Loucy (cell line): Measurements from ENCODE around the gene CYP2E1.

Source experiments
- H2AFZ ChIP-seq: fragments of 200-600 bp; sonication (generic); 2 replicates; pipeline ENCODE4 v1.6.0; 2016; ENCODE audit warnings: antibody characterized with exemption, mild to moderate bottlenecking, low read length, moderate library complexity
- H3F3A ChIP-seq: fragments of 200-600 bp; 2 replicates; pipeline ENCODE4 v1.6.0; 2016; ENCODE audit warnings: antibody characterized with exemption, low read depth, mild to moderate bottlenecking
- H3K27me3 ChIP-seq: fragments of 200-600 bp; sonication (generic); 2 replicates; pipeline ENCODE4 v1.6.1; 2014; ENCODE audit warnings: low read length, mild to moderate bottlenecking; ENCODE audit not compliant: insufficient read depth, poor library complexity, severe bottlenecking
- H3K36me3 ChIP-seq: fragments of 200-600 bp; sonication (generic); 2 replicates; pipeline ENCODE4 v1.6.1; 2016; ENCODE audit warnings: low read length; ENCODE audit not compliant: insufficient read depth
- H3K4me1 ChIP-seq: fragments of 200-600 bp; sonication (generic); 2 replicates; pipeline ENCODE4 v1.5.1; 2014; ENCODE audit warnings: low read length, mild to moderate bottlenecking; ENCODE audit not compliant: insufficient read depth, poor library complexity, severe bottlenecking
- H3K4me2 ChIP-seq: fragments of 200-600 bp; sonication (generic); 2 replicates; pipeline ENCODE4 v1.6.0; 2014; ENCODE audit warnings: antibody characterized with exemption, low read length, low read depth, mild to moderate bottlenecking; ENCODE audit not compliant: poor library complexity, severe bottlenecking
- H3K4me3 ChIP-seq: fragments of 200-600 bp; sonication (generic); 2 replicates; pipeline ENCODE4 v1.5.1; 2014; ENCODE audit warnings: low read length, mild to moderate bottlenecking, mixed read lengths; ENCODE audit not compliant: poor library complexity, severe bottlenecking
- H3K79me2 ChIP-seq: fragments of 200-600 bp; sonication (generic); 2 replicates; pipeline ENCODE4 v1.6.1; 2014; ENCODE audit warnings: low read length; ENCODE audit not compliant: insufficient read depth
- H3K9ac ChIP-seq: fragments of 200-600 bp; sonication (generic); 2 replicates; pipeline ENCODE4 v1.6.0; 2014; ENCODE audit warnings: mild to moderate bottlenecking, low read depth, low read length, moderate library complexity; ENCODE audit not compliant: poor library complexity, severe bottlenecking
- H3K9me2 ChIP-seq: fragments of 200-600 bp; sonication (generic); replicated peaks from 2 replicates; pipeline ENCODE4 v1.6.1; 2016; ENCODE audit warnings: low read depth, low read length, mixed read lengths
- H3K9me3 ChIP-seq: fragments of 200-600 bp; sonication (generic); 2 replicates; pipeline ENCODE4 v1.6.1; 2014; ENCODE audit warnings: mild to moderate bottlenecking, antibody characterized with exemption, low read length, low read depth; ENCODE audit not compliant: insufficient read depth
- H4K20me1 ChIP-seq: fragments of 200-600 bp; sonication (generic); 2 replicates; pipeline ENCODE4 v1.6.0; 2014; ENCODE audit warnings: antibody characterized with exemption, low read length, mild to moderate bottlenecking; ENCODE audit not compliant: insufficient read depth, poor library complexity, severe bottlenecking
- CTCF ChIP-seq: fragments of 200-600 bp; sonication (generic); conservative IDR thresholded peaks from 2 replicates; pipeline ENCODE4 v1.5.1; 2014; ENCODE audit warnings: mild to moderate bottlenecking, antibody characterized with exemption, low read length
- EZH2phosphoT487 ChIP-seq: fragments of 200-600 bp; IDR thresholded peaks from 2 replicates; pipeline ENCODE4 v1.6.1; 2018; ENCODE audit warnings: antibody characterized with exemption, mild to moderate bottlenecking, moderate library complexity, borderline replicate concordance

Gene CYP2E1

DNA sequence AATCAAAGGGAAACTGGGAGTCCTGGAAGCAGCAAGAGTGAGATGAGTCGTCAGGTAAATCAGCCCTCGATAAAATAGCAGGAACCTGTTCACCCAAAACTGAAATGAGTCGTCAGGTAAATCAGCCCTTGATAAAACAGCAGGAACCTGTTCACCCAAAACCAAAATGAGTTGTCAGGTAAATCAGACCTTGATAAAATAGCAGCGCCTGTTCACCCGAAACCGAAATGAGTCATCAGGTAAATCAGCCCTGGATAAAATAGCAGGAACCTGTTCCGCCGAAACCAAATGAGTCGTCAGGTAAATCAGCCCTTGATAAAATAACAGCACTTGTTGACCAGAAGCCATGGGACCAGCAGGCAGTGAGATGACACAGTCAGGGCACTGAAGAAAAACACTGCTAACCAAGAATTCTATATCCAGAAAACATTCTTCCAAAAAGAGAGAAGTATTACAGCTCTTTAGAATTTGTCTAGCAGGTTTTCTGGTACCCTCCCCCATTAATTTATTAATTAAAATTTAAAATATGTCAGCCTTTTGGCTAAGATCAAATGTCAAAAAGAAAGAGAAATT is 3.4 kb upstream of the CYP2E1 start:
- Histone ChIP-seq H3K36me3 (no peaks in the 10 kb centered on the region), H3K9me2 (no peaks in the 10 kb centered on the region), H3K79me2 (no peaks in the 10 kb centered on the region), H3K27me3 (no peaks in the 10 kb centered on the region), H3K9ac (no peak overlapping the region), H3K4me1 (peaks cover 8% of the 10 kb centered on the region), H3F3A (no peaks in the 10 kb centered on the region), H3K4me3 (no peak overlapping the region), H4K20me1 (no peaks in the 10 kb centered on the region), H2AFZ (no peak overlapping the region), H3K4me2 (no peak overlapping the region), H3K9me3 (no peaks in the 10 kb centered on the region; the same call in 1 of the 2 replicates)
- no peak for TF ChIP-seq CTCF
- TF ChIP-seq EZH2phosphoT487, result no peak

DNA sequence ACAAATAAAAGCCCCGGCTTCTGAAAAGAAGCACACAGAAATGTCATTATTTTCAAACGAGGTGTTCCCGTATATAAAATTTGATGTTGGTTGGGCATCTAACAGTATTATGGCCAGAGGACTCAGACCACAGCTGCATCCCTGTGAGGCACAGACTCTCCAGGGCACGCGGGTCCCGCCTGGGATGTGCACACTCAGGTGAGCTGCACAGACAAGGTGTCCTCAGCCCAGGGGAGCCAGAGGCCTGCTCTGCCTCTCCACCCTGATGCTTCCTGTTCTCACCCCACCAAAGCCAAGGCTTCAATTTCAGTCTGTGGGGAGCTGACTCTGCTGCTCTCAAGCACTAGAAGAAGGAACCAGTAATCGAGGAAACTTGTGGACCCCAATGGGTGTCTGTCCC is 1.7 kb upstream of the CYP2E1 start:
- H2AFZ ChIP-seq, result no peak overlapping the region
- no peaks in the 10 kb centered on the region for H4K20me1 ChIP-seq
- no peak overlapping the region for H3K4me2 ChIP-seq
- peaks cover 11% of the 10 kb centered on the region for H3K4me1 ChIP-seq
- TF ChIP-seq CTCF (no peak), EZH2phosphoT487 (no peak)
- H3K79me2 ChIP-seq, result no peaks in the 10 kb centered on the region
- no peaks in the 10 kb centered on the region for H3K36me3 ChIP-seq
- no peaks in the 10 kb centered on the region for H3K9me2 ChIP-seq
- H3F3A ChIP-seq, result no peaks in the 10 kb centered on the region
- H3K27me3 ChIP-seq, result no peaks in the 10 kb centered on the region
- H3K9me3 ChIP-seq, result no peaks in the 10 kb centered on the region; the same call in 1 of the 2 replicates
- no peak overlapping the region for H3K4me3 ChIP-seq
- H3K9ac ChIP-seq, result no peak overlapping the region

DNA sequence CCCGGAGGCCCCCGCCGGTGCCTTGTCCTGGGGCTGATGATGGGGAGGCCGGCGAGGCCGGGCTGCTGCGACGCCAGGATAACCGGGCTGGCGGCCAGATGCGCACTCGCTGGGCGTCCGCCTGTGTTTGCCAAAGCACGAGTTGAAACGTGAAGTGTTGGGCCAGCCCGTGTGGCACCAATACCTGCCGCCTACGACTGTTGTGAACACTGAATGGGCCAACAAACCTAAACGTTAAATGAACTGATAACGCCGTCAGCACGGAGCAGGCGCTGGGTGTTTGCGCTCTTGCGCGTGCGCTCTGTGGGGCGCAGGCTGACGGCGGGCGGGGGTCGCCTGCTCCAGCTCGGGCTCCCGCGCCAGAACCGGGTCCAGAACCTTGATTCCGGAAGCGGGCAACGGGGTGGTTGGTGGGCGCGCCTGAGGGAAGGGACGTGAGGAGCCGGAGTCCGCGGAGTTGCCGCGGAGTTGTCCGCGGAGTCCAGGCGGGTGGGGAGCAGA is 658 bp downstream of the CYP2E1 start:
- H2AFZ ChIP-seq, result no peak overlapping the region
- H3K9me3 ChIP-seq, result no peaks in the 10 kb centered on the region; the same call in 1 of the 2 replicates
- H3K4me1 ChIP-seq, result peaks cover 11% of the 10 kb centered on the region
- H3K4me2 ChIP-seq, result no peak overlapping the region
- H4K20me1 ChIP-seq, result no peaks in the 10 kb centered on the region
- no peak overlapping the region for H3K4me3 ChIP-seq
- H3F3A ChIP-seq, result no peaks in the 10 kb centered on the region
- no peaks in the 10 kb centered on the region for H3K79me2 ChIP-seq
- no peak overlapping the region for H3K9ac ChIP-seq
- no peaks in the 10 kb centered on the region for H3K27me3 ChIP-seq
- no peak for TF ChIP-seq CTCF
- TF ChIP-seq EZH2phosphoT487, result no peak
- H3K9me2 ChIP-seq, result no peaks in the 10 kb centered on the region
- H3K36me3 ChIP-seq, result peaks cover 2% of the 10 kb centered on the region; the same call in 1 of the 2 replicates
